Measurements from ENCODE around the gene PCSK5.

The PCSK5 gene

DNA sequence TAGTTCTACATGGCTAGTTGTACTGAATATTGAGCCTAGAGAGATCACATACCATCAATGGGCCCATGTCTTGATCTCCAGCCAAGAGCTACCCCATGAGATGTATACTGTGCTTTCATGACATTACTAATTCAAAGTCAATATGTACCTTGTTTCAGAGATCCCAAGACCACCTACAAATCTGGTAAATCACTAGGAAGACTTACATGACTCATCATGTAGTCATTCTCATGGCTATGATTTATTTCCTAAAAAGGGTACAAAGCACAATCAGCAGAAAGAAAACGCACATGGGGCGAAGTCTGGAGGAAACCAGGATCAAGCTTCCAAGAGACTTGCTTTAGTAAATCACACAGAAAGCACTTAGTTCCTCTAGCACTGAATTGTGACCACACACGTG is 103.0 kb downstream of the PCSK5 start:
- no peak overlapping the region for H3K4me3 ChIP-seq (ENCODE audit: low read depth in 1 of 2, low read length in 2 of 2)
- H3K9me3 ChIP-seq (ENCODE audit: low read length): no peaks in the 10 kb centered on the region
- H3K4me1 ChIP-seq (ENCODE audit: insufficient read depth, low read length): no peaks in the 10 kb centered on the region
- no peaks in the 10 kb centered on the region for H3K27me3 ChIP-seq (ENCODE audit: control insufficient read depth in 1 of 2, insufficient read depth in 2 of 2, low read length in 2 of 2)
- H3K9ac ChIP-seq (ENCODE audit: low read length): no peak overlapping the region
- H3K27ac ChIP-seq (ENCODE audit: low read depth, low read length): no peak overlapping the region
- H3K36me3 ChIP-seq (ENCODE audit: insufficient read depth, low read length): no peaks in the 10 kb centered on the region

DNA sequence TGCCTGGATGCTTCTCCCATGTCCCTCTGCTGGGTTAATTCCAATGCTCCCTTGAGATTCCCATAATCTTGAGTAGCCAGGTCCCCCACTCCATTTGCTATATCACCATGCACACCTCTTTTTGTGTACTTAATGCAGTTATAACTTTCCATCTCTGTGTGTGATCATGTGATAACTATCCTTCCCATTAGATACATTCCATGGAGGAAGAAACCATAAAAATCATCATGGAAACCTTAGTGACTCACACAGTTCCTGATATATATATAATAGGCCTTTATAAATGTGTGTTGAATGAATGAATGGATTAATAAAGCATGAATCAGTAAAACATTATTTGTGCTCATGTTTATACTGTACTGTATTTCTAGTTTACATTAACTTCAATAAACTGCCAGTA is 104.6 kb downstream of the PCSK5 start:
- no peaks in the 10 kb centered on the region for H3K9me3 ChIP-seq (ENCODE audit: low read length)
- H3K36me3 ChIP-seq (ENCODE audit: insufficient read depth, low read length): no peaks in the 10 kb centered on the region
- no peaks in the 10 kb centered on the region for H3K27me3 ChIP-seq (ENCODE audit: control insufficient read depth in 1 of 2, insufficient read depth in 2 of 2, low read length in 2 of 2)
- no peaks in the 10 kb centered on the region for H3K4me1 ChIP-seq (ENCODE audit: insufficient read depth, low read length)
- no peak overlapping the region for H3K27ac ChIP-seq (ENCODE audit: low read depth, low read length)
- H3K9ac ChIP-seq (ENCODE audit: low read length): no peak overlapping the region
- no peak overlapping the region for H3K4me3 ChIP-seq (ENCODE audit: low read depth in 1 of 2, low read length in 2 of 2)

DNA sequence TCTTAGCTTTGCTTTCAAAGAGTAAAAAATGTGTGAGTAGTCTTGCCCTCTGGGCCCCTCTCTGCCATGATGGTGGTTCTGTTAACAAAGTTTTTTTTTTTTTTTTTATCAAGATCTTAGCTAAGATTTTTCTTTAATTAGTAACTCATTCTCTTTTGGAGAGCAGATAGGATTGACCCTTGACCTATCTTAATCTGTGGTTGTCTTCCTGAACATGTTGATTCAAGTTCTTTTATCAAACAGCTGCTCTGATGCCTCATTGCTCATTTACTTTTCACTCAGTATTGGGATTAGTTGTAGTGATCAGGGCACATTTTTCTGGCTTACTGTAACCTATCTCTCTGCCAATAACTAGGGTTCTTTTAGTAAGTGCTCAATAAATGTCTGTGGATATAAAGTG is 106.3 kb downstream of the PCSK5 start:
- Histone ChIP-seq H3K9me3 (ENCODE audit: low read length) (no peaks in the 10 kb centered on the region), H3K9ac (ENCODE audit: low read length) (no peak overlapping the region), H3K36me3 (ENCODE audit: insufficient read depth, low read length) (no peaks in the 10 kb centered on the region), H3K27ac (ENCODE audit: low read depth, low read length) (no peak overlapping the region), H3K4me3 (ENCODE audit: low read depth in 1 of 2, low read length in 2 of 2) (no peak overlapping the region), H3K27me3 (ENCODE audit: control insufficient read depth in 1 of 2, insufficient read depth in 2 of 2, low read length in 2 of 2) (no peaks in the 10 kb centered on the region), H3K4me1 (ENCODE audit: insufficient read depth, low read length) (peaks cover 5% of the 10 kb centered on the region)

DNA sequence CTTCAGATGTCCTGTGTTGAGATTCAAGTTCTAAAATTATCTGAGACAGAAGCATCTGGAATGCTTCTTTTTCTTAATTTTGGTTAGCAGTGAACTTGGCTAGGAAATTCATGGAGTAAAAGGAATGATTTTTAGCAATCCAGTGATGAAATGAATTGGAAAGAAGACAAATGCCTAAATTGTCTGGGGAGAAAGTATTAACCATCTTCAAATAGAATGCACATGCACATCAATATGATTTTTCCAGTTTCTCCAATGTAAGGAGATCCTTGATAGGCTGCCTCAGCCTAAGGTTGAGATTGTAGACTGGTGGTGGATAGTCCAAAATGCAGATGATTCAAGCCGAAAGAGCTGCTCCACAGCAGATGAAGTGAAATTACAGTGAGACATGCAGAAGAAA is 106.7 kb downstream of the PCSK5 start:
- Histone ChIP-seq H3K27ac (ENCODE audit: low read depth, low read length) (no peak overlapping the region), H3K36me3 (ENCODE audit: insufficient read depth, low read length) (no peaks in the 10 kb centered on the region), H3K4me3 (ENCODE audit: low read depth in 1 of 2, low read length in 2 of 2) (no peak overlapping the region), H3K9ac (ENCODE audit: low read length) (no peak overlapping the region), H3K4me1 (ENCODE audit: insufficient read depth, low read length) (peaks cover 9% of the 10 kb centered on the region), H3K9me3 (ENCODE audit: low read length) (no peaks in the 10 kb centered on the region), H3K27me3 (ENCODE audit: control insufficient read depth in 1 of 2, insufficient read depth in 2 of 2, low read length in 2 of 2) (no peaks in the 10 kb centered on the region)

DNA sequence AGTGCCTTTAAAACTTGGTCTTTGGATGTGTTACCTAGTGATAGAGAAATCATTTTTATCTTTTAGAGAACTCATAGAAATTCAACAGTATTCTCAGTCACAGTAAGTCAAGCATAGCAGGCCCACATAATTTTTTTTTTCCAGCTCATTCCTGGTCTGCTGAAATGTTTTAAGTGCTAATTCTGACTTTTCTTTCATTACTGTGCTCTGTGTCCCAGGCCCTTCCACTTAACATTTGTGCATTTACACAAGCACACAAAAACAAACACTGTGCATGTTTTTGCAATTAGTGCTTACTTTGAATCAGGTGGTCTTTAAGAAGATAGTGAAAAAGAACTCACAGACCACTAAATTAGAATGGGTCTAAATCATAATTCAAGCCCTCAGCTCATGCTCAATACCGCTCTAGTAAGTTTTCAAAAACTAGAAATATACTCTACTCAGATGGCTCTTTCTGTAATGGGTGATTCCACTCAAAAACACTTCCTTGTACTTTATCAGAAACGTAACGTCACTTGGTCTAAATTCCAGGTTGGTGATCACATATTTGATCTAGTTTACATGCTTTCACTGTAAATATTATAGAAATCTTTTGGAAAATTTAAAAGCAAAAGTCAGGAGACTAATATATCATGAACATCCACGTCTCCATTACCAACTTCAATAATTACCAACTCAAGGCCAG is 107.8 kb downstream of the PCSK5 start:
- Histone ChIP-seq H3K27ac (ENCODE audit: low read depth, low read length) (no peak overlapping the region), H3K4me1 (ENCODE audit: insufficient read depth, low read length) (peaks cover 9% of the 10 kb centered on the region), H3K36me3 (ENCODE audit: insufficient read depth, low read length) (no peaks in the 10 kb centered on the region), H3K27me3 (ENCODE audit: control insufficient read depth in 1 of 2, insufficient read depth in 2 of 2, low read length in 2 of 2) (no peaks in the 10 kb centered on the region), H3K4me3 (ENCODE audit: low read depth in 1 of 2, low read length in 2 of 2) (no peak overlapping the region), H3K9ac (ENCODE audit: low read length) (no peak overlapping the region), H3K9me3 (ENCODE audit: low read length) (no peaks in the 10 kb centered on the region)

DNA sequence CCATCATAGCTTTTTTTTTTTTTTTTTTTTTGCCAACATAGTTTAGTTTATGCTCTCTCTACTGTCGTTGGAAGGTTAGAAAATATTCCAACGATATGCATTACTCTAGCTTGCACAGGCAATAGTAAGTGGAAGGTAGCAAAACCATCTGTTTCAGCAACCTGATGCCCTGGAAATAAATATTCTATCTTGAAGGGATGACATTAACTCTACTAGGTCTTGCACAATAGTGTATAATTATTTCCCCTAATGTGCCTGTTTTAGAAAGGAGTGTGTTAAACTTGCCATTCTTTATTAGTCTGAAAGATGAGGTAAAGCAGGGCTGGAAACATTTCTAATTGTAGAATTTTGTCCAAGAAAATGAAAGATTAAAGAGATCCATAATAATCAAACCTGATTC is 111.0 kb downstream of the PCSK5 start:
- Histone ChIP-seq H3K4me3 (ENCODE audit: low read depth in 1 of 2, low read length in 2 of 2) (no peak overlapping the region), H3K27me3 (ENCODE audit: control insufficient read depth in 1 of 2, insufficient read depth in 2 of 2, low read length in 2 of 2) (no peaks in the 10 kb centered on the region), H3K4me1 (ENCODE audit: insufficient read depth, low read length) (peaks cover 9% of the 10 kb centered on the region), H3K27ac (ENCODE audit: low read depth, low read length) (no peak overlapping the region), H3K9me3 (ENCODE audit: low read length) (no peaks in the 10 kb centered on the region), H3K36me3 (ENCODE audit: insufficient read depth, low read length) (no peaks in the 10 kb centered on the region), H3K9ac (ENCODE audit: low read length) (no peak overlapping the region)

DNA sequence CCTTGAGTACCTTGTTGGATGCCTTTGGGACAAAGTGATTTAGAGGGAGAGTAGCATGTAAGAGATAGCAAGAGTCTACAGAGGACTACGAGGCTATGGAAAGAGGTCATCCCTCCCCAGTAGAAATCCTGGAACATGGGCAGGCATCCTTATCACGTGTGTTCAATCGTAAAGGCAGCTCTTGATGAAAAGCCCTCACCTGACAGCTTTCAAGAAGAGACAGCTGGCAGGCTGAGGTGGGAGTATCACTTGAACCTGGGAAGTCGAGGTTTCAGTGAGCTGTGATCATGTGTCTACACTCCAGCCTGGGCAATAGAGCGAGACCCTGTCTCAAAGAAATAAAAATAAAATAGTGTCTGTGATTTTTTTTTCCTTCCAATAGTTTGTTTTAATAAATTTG is 112.6 kb downstream of the PCSK5 start:
- Histone ChIP-seq H3K9me3 (ENCODE audit: low read length) (no peaks in the 10 kb centered on the region), H3K4me3 (ENCODE audit: low read depth in 1 of 2, low read length in 2 of 2) (no peak overlapping the region), H3K4me1 (ENCODE audit: insufficient read depth, low read length) (peaks cover 9% of the 10 kb centered on the region), H3K36me3 (ENCODE audit: insufficient read depth, low read length) (no peaks in the 10 kb centered on the region), H3K9ac (ENCODE audit: low read length) (no peak overlapping the region), H3K27me3 (ENCODE audit: control insufficient read depth in 1 of 2, insufficient read depth in 2 of 2, low read length in 2 of 2) (no peaks in the 10 kb centered on the region), H3K27ac (ENCODE audit: low read depth, low read length) (no peak overlapping the region)

DNA sequence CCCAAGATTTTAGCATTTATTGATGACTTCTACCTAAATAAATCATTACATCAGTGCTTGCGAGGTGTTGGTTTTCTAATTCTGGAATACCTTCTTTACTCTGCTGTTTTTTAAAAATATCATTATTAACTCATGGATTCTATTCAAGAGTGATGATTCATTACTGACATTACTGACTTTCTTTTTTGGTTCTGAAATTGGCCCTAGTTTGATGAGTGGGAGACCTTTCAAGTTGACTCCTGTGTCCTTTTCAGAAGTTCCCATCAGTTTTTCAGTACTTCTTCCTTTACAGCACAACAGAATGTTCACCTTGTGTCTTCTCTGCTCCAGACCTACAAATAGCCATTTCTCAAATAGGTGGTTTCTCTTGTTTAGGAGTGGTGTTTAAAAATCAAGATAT is 114.1 kb downstream of the PCSK5 start:
- Histone ChIP-seq H3K27me3 (ENCODE audit: control insufficient read depth in 1 of 2, insufficient read depth in 2 of 2, low read length in 2 of 2) (no peaks in the 10 kb centered on the region), H3K36me3 (ENCODE audit: insufficient read depth, low read length) (no peaks in the 10 kb centered on the region), H3K27ac (ENCODE audit: low read depth, low read length) (no peak overlapping the region), H3K9ac (ENCODE audit: low read length) (no peak overlapping the region), H3K4me3 (ENCODE audit: low read depth in 1 of 2, low read length in 2 of 2) (no peak overlapping the region), H3K4me1 (ENCODE audit: insufficient read depth, low read length) (peaks cover 9% of the 10 kb centered on the region), H3K9me3 (ENCODE audit: low read length) (no peaks in the 10 kb centered on the region)

DNA sequence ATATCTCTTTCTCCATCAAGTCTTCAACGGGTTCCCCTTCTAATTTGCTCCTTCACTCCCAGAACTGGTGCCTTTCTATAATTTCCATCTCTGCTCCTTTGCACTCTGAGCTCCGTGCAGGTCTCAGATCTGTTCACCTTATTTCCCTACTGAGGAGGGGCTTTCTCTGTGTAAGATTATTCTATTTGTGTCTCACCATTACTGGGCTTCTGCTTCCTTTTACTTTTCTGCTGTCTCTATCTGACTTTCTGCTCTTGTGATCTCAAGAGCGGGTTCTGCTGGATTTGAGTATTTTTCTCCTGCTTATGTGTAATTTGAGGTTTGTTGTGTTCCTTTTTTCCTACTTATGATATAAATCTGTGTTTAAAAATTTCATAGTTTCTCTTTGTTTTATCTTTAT is 117.5 kb downstream of the PCSK5 start:
- Histone ChIP-seq H3K27ac (ENCODE audit: low read depth, low read length) (no peak overlapping the region), H3K4me1 (ENCODE audit: insufficient read depth, low read length) (peaks cover 9% of the 10 kb centered on the region), H3K9me3 (ENCODE audit: low read length) (no peaks in the 10 kb centered on the region), H3K4me3 (ENCODE audit: low read depth in 1 of 2, low read length in 2 of 2) (no peak overlapping the region), H3K27me3 (ENCODE audit: control insufficient read depth in 1 of 2, insufficient read depth in 2 of 2, low read length in 2 of 2) (no peaks in the 10 kb centered on the region), H3K36me3 (ENCODE audit: insufficient read depth, low read length) (no peaks in the 10 kb centered on the region), H3K9ac (ENCODE audit: low read length) (no peak overlapping the region)

DNA sequence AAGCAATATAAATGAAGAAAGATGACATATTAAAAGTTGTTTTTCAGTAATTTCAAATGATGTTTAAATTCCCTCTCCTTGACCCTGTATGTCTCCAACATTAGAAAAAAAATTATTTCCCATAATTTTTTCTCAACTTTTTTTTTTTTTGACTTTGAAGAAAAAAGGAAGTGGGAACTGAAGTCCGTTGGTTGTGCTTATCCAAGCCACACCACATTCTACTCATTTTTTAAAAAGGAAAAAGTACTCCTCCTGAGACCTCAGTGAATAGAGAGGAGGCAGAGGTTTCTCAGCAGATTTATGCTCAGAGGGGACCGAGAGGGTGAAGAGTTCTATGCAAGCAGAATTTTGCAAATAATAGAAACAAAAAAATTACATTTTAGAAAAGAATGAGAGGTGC is 123.3 kb downstream of the PCSK5 start:
- H3K9me3 ChIP-seq (ENCODE audit: low read length): no peaks in the 10 kb centered on the region
- H3K27ac ChIP-seq (ENCODE audit: low read depth, low read length): no peak overlapping the region
- H3K4me1 ChIP-seq (ENCODE audit: insufficient read depth, low read length): peaks cover 9% of the 10 kb centered on the region

DNA sequence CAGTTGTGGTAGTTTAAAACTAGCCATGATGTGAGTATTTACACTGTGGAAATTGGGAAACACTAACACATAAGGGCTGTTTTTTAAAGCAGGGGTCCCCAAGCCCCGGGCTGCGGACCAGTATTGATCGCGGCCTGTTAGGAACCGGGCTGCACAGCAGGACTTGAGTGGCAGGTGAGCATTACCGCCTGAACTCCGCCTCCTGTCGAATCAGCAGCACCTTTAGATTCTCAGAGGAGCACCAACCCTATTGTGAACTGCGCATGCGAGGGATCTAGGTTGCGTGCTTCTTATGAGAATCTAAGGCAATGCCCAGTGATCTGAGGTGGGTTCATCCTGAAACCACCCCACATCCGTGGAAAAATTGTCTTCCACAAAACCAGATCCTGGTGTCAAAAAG is 127.8 kb downstream of the PCSK5 start:
- H3K9me3 ChIP-seq (ENCODE audit: low read length): no peaks in the 10 kb centered on the region
- H3K27me3 ChIP-seq (ENCODE audit: control insufficient read depth in 1 of 2, insufficient read depth in 2 of 2, low read length in 2 of 2): no peaks in the 10 kb centered on the region

More for the DNA sequence above, 123.3 kb downstream of the PCSK5 start:
- Histone ChIP-seq H3K4me3 (ENCODE audit: low read depth in 1 of 2, low read length in 2 of 2) (no peak overlapping the region), H3K27me3 (ENCODE audit: control insufficient read depth in 1 of 2, insufficient read depth in 2 of 2, low read length in 2 of 2) (no peaks in the 10 kb centered on the region), H3K9ac (ENCODE audit: low read length) (no peak overlapping the region), H3K36me3 (ENCODE audit: insufficient read depth, low read length) (no peaks in the 10 kb centered on the region)

DNA sequence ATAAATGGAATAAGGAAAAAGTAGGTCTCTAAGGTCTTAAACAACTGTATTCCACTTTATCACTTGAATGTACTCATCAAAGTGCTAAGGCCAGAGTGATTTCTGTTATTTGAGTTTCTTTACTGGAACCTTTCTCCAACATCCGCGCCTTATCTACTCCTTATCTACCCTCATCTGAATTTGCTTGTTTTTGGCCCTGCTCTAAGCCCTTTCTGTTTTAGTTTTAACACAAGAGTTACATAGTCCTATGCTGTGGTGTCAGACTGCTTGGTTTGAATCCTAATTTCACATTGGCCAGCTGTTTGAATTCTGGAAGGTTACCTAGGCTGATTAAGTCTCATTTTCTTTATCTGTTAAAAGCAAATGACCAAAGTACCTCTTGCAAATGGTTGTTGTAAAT is 128.3 kb downstream of the PCSK5 start:
- Histone ChIP-seq H3K9me3 (ENCODE audit: low read length) (no peaks in the 10 kb centered on the region), H3K36me3 (ENCODE audit: insufficient read depth, low read length) (no peaks in the 10 kb centered on the region), H3K27me3 (ENCODE audit: control insufficient read depth in 1 of 2, insufficient read depth in 2 of 2, low read length in 2 of 2) (no peaks in the 10 kb centered on the region), H3K4me3 (ENCODE audit: low read depth in 1 of 2, low read length in 2 of 2) (no peak overlapping the region), H3K4me1 (ENCODE audit: insufficient read depth, low read length) (no peaks in the 10 kb centered on the region), H3K9ac (ENCODE audit: low read length) (no peak overlapping the region), H3K27ac (ENCODE audit: low read depth, low read length) (no peak overlapping the region)

More for the DNA sequence above, 127.8 kb downstream of the PCSK5 start:
- H3K4me1 ChIP-seq (ENCODE audit: insufficient read depth, low read length): no peaks in the 10 kb centered on the region
- no peak overlapping the region for H3K27ac ChIP-seq (ENCODE audit: low read depth, low read length)
- no peak overlapping the region for H3K9ac ChIP-seq (ENCODE audit: low read length)
- no peaks in the 10 kb centered on the region for H3K36me3 ChIP-seq (ENCODE audit: insufficient read depth, low read length)
- no peak overlapping the region for H3K4me3 ChIP-seq (ENCODE audit: low read depth in 1 of 2, low read length in 2 of 2)
